Stomach (tissue), 4 donors: ENCODE results near the gene NMT1.

Source experiments
- CTCF ChIP-seq, 7 experiments: fragments of 450-650 bp in 4 of 7; fragments of 200-600 bp in 3 of 7; sonication (generic) in 3 of 7; IDR thresholded peaks; one replicate each; pipeline ENCODE4 v1.5.1; 2016 to 2019; ENCODE audit warnings: antibody characterized with exemption in 7 of 7, control low read depth in 2 of 7, mild to moderate bottlenecking in 1 of 7
- POLR2AphosphoS5 ChIP-seq, 3 donors: sonication (generic); formaldehyde crosslinking; IDR thresholded peaks; one replicate each; pipeline ENCODE4 v1.6.1; 2016; ENCODE audit warnings: antibody characterized with exemption in 3 of 3

DNA sequence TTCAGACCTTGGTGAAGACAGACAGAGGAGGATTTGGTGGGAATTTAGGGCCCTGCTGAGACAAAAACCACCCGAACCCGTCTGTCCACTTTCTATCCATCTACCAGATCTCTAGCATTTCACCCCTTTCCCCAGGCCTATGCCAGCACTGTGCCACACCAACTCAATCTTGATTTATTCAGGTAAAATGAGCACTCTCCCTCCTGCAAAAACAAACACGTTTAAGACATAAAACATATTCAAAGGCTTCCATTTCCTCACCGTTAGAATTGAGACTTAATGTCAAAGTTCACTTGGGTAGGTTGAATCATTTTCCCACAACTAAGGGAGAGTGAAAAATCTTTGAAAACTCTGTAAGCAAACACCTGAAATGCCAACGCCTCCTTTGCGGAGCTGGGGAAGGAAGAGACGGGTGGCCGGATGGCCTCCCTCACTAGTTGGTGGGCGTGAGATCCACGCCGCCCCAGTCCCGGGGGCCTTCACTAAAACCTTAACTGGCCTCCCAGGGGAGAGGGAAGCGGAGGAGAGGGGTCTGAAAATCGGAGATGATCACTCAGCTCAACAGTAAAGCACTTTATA is 10.5 kb upstream of the NMT1 start:
- TF ChIP-seq POLR2AphosphoS5 (IDR thresholded peaks at IDR 0.05) (no peak), CTCF (IDR thresholded peaks at IDR 0.05) (no peak)
